Hepatocyte (in vitro differentiated cells): ENCODE measurements around the gene CNKSR1. TPM values are rescaled to one million over a fixed set of nuclear protein-coding genes. Genes with fewer than 3 reads are reported as not detected.

Experiments
- DNase-seq: peaks from one replicate; pipeline ENCODE4 v3.0.0-alpha.2; 2016; ENCODE audit warnings: low spot score
- H2AFZ ChIP-seq: fragments of 200-600 bp; sonication (generic); 2 replicates; pipeline ENCODE4 v1.6.0; 2016; ENCODE audit warnings: antibody characterized with exemption, mild to moderate bottlenecking
- H3K27ac ChIP-seq: fragments of 200-600 bp; sonication (generic); 2 replicates; pipeline ENCODE4 v1.5.1; 2016; ENCODE audit warnings: mild to moderate bottlenecking
- H3K27me3 ChIP-seq: fragments of 200-600 bp; sonication (generic); 2 replicates; pipeline ENCODE4 v1.6.1; 2016
- H3K36me3 ChIP-seq: fragments of 200-600 bp; sonication (generic); replicated peaks from 2 replicates; pipeline ENCODE4 v1.5.1; 2016; ENCODE audit warnings: low read depth; ENCODE audit not compliant: insufficient read depth
- H3K4me1 ChIP-seq: fragments of 200-600 bp; sonication (generic); 2 replicates; pipeline ENCODE4 v1.5.1; 2016; ENCODE audit warnings: mild to moderate bottlenecking, moderate library complexity; ENCODE audit not compliant: insufficient read depth
- H3K4me2 ChIP-seq: fragments of 200-600 bp; sonication (generic); 2 replicates; pipeline ENCODE4 v1.6.0; 2016
- H3K4me3 ChIP-seq: fragments of 200-600 bp; sonication (generic); 2 replicates; pipeline ENCODE4 v1.5.1; 2016; ENCODE audit warnings: mild to moderate bottlenecking
- H3K79me2 ChIP-seq: fragments of 200-600 bp; sonication (generic); 2 replicates; pipeline ENCODE4 v1.6.0; 2017; ENCODE audit warnings: mild to moderate bottlenecking
- H3K9me2 ChIP-seq: fragments of 200-600 bp; sonication (generic); replicated peaks from 2 replicates; pipeline ENCODE4 v1.6.0; 2017; ENCODE audit warnings: mild to moderate bottlenecking; ENCODE audit not compliant: insufficient read depth
- H3K9me3 ChIP-seq: fragments of 200-600 bp; sonication (generic); 2 replicates; pipeline ENCODE4 v1.5.1; 2016; ENCODE audit warnings: low read depth, mild to moderate bottlenecking
- H4K20me1 ChIP-seq: fragments of 200-600 bp; sonication (generic); 2 replicates; pipeline ENCODE4 v1.6.0; 2016; ENCODE audit warnings: mild to moderate bottlenecking; ENCODE audit not compliant: insufficient read depth, poor library complexity, severe bottlenecking
- EZH2 ChIP-seq: fragments of 200-600 bp; sonication (generic); IDR thresholded peaks from 2 replicates; pipeline ENCODE4 v1.6.1; 2016; ENCODE audit warnings: antibody characterized with exemption, mild to moderate bottlenecking, borderline replicate concordance
- EZH2phosphoT487 ChIP-seq: fragments of 200-600 bp; sonication (generic); IDR thresholded peaks from one replicate; pipeline ENCODE4 v1.6.1; 2018; ENCODE audit warnings: antibody characterized with exemption, mild to moderate bottlenecking, low read depth, moderate library complexity; ENCODE audit not compliant: unreplicated experiment, severe bottlenecking
- WGBS: methylation state at CpG from one replicate; pipeline ENCODE4 v1.1.6; 2016; ENCODE audit warnings: low lambda C conversion rate; ENCODE audit errors: missing lambda C conversion rate; 5-methylcytosine and 5-hydroxymethylcytosine counted together
- polyA plus RNA-seq: library from polyadenylated mRNA; unstranded; fragments of >200 nt; fragmentation: Nextera tagmentation; extraction: Ambion mirVana; gene quantifications from 2 replicates; pipeline ENCODE4 v1.2.1, GENCODE V29; 2016
- total RNA-seq: library from RNA; depleted of rRNA; stranded (reverse); fragments of >200 nt; gene quantifications from 2 replicates; pipeline ENCODE4 v1.2.3, GENCODE V29; 2014
- TF ChIP-seq, protein P1 (sequence below): fragments of 200-600 bp; sonication (generic); IDR thresholded peaks from 2 replicates; pipeline ENCODE4 v1.5.1; 2016; ENCODE audit warnings: antibody characterized with exemption, mild to moderate bottlenecking; ENCODE audit not compliant: poor library complexity

Gene CNKSR1
- total and polyA plus RNA-seq, 2 experiments from 2014 or later = 13.3 to 31.4 TPM

DNA sequence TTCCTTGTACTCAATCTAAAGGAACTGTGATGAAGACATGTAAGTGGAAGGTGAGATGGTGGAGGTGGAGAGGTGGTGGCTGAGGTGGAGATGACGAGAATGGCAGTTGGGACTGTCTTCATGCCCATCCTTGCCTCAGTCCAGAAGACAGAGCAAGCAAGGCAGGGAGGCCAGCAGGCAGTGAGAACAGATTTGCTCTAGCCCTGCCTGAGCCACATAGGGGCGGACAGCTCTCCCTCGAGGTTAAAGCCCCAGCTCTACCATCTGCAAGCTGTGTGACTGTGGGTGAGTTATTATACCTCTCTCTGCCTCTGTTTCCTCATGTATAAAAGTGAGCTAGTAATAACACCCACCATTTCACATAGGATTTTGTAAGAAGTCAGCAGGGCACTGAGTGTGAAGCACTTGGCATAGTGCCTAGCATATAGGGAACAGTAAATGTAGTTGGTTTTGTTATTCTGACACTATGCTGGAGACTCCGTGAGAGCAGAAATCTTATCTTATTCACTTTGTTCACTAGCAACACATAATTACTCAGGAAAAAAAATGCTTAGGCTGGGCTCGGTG lies 23.2 kb upstream of the CNKSR1 start:
- H3K9me3 ChIP-seq = no peaks in the 10 kb centered on the region
- WGBS = 61% methylated on average over 5 of the region's 5 CpGs
- no peaks in the 10 kb centered on the region for H3K79me2 ChIP-seq
- no peaks in the 10 kb centered on the region for H3K4me1 ChIP-seq
- H3K9me2 ChIP-seq = no peaks in the 10 kb centered on the region
- TF ChIP-seq, protein P1, sequence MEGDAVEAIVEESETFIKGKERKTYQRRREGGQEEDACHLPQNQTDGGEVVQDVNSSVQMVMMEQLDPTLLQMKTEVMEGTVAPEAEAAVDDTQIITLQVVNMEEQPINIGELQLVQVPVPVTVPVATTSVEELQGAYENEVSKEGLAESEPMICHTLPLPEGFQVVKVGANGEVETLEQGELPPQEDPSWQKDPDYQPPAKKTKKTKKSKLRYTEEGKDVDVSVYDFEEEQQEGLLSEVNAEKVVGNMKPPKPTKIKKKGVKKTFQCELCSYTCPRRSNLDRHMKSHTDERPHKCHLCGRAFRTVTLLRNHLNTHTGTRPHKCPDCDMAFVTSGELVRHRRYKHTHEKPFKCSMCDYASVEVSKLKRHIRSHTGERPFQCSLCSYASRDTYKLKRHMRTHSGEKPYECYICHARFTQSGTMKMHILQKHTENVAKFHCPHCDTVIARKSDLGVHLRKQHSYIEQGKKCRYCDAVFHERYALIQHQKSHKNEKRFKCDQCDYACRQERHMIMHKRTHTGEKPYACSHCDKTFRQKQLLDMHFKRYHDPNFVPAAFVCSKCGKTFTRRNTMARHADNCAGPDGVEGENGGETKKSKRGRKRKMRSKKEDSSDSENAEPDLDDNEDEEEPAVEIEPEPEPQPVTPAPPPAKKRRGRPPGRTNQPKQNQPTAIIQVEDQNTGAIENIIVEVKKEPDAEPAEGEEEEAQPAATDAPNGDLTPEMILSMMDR = no peak
- TF ChIP-seq EZH2phosphoT487 (no peak), EZH2 (no peak)
- peaks cover 16% of the 10 kb centered on the region for H3K27me3 ChIP-seq
- no peak for DNase-seq
- H3K4me3 ChIP-seq = no peak overlapping the region
- no peak overlapping the region for H3K4me2 ChIP-seq
- H3K36me3 ChIP-seq = no peaks in the 10 kb centered on the region
- no peak overlapping the region for H2AFZ ChIP-seq
- no peaks in the 10 kb centered on the region for H4K20me1 ChIP-seq
- H3K27ac ChIP-seq = no peak overlapping the region

DNA sequence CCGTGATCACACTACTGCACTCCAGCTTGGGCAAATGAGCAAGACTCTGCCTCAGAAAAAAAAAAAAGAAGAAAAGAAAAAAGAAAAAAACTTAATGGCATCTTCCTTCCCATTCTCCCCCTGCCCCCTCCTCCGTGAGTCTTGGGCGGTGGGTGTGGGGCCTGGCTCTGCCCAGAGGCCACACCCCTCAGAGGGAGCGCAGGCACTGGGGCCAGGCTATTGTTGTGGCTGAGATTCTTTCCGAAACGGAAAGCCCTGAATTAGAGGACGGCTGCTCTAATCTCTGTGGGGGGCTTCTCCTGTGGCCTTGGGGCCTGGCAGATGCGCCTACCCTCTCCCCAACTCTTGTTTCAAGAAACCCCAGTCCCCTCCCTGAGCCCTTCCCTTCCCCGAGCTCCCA lies 22.5 kb upstream of the CNKSR1 start:
- no peak for DNase-seq
- no peak for TF ChIP-seq EZH2
- TF ChIP-seq EZH2phosphoT487 = no peak
- TF ChIP-seq, protein P1 = no peak
- Histone ChIP-seq H3K36me3 (no peaks in the 10 kb centered on the region), H3K4me1 (no peaks in the 10 kb centered on the region), H3K4me3 (no peak overlapping the region), H3K27me3 (peaks cover 16% of the 10 kb centered on the region), H3K9me2 (no peaks in the 10 kb centered on the region), H2AFZ (no peak overlapping the region), H3K9me3 (no peaks in the 10 kb centered on the region), H3K79me2 (no peaks in the 10 kb centered on the region), H3K27ac (no peak overlapping the region), H3K4me2 (no peak overlapping the region), H4K20me1 (no peaks in the 10 kb centered on the region)
- 37% methylated on average over 8 of the region's 9 CpGs for WGBS

DNA sequence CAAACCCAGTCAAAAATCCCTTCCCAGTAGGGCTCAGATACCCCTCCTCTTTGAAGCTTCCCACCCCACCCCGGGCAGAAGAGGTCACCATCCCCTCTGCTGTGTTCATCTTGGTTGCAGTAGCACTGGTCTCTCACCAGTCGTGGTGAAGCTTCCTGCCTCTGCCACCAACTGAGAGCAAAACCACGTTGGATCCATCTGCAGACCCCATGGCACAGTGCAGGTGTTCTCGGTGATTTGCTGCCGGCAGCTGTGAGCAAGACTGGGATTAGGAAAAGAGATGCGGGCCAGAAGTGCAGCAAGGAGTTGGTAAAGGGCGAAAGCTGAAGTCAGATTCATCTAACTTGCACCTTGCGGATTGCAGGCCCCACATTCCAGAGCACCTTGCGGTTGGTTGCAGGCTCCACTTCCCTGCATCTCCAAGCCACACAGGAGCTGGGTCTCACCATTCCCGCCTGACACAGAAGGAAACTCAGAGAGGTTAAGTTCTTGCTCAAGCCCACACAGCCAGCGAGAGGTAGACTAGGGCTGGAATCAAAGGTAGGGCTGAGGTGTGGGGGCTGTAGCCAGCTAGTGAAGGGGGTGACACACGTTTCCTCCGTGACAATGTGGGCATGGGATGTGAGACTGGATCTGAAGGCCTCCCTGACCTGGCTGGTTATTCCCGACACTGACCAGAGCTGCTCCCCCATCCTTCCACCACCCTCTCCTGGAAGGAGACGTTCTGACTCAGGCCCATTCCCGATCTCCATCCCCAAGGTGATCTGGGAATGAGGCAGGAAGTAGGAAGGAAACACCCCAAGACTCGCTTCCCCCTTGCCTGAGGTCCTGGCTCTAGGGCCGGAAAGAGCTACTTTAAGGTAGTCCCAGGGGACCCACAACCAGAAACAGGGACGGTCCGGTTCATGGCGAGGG lies 21.7 kb upstream of the CNKSR1 start:
- Histone ChIP-seq H3K4me3 (no peak overlapping the region), H3K27ac (no peak overlapping the region), H3K79me2 (no peaks in the 10 kb centered on the region), H3K36me3 (no peaks in the 10 kb centered on the region), H3K4me1 (no peaks in the 10 kb centered on the region), H3K9me2 (no peaks in the 10 kb centered on the region), H2AFZ (no peak overlapping the region), H3K27me3 (peaks cover 20% of the 10 kb centered on the region), H3K9me3 (no peaks in the 10 kb centered on the region), H4K20me1 (no peaks in the 10 kb centered on the region), H3K4me2 (no peak overlapping the region)
- TF ChIP-seq EZH2phosphoT487 (no peak), EZH2 (no peak)
- TF ChIP-seq, protein P1 = no peak
- WGBS = 65% methylated on average over 21 of the region's 21 CpGs
- DNase-seq = no peak
